T-helper 1 cell (primary cell): Measurements from ENCODE around the gene TMEM141.
A peak's percentile ranks its signal among the peaks of the same experiment; 100 is the strongest.
"Not testable (repeated sequence)": the region's sequence is repeated elsewhere in the genome, so short reads cannot be mapped to it uniquely, and the experiment has no call there.

Experiments
- DNase-seq, 5 donors: peaks; one replicate each; pipeline ENCODE4 v3.0.0-alpha.2; 2012 to 2020

The TMEM141 gene

DNA sequence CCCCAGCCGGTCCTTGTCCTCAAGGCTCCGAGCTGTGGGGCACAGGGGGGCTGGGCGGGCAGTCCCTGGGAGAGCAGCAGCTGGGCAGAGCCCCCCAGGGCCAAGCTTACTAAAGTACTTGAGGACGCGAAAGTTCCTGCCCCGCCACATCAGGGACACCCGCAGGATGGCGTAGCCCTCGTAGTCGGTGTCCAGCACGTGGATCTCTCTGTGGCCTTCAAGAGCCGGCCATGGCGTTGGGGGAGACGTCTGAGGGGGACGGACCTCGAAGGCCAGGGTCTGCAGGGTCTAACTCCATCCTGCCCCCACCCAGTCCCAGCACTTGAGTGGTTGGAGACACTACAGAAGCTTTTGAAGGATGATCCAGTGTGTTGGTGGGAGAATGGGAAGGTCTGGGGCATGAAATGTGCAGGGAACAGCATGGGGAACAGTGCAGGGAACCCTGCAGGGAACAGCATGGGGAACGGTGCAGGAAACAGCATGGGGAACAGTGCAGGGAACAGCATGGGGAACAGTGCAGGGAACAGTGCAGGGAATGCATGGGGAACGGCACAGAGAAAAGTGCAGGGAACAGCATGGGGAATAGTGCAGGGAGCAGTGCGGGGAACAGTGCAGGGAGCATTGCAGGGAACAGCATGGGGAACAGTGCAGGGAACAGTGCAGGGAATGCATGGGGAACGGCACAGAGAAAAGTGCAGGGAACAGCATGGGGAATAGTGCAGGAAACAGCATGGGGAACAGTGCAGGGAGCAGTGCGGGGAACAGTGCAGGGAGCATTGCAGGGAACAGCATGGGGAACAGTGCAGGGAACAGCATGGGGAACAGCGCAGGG, 35.6 kb upstream of the TMEM141 start:
- DNase-seq, result not testable (repeated sequence)

DNA sequence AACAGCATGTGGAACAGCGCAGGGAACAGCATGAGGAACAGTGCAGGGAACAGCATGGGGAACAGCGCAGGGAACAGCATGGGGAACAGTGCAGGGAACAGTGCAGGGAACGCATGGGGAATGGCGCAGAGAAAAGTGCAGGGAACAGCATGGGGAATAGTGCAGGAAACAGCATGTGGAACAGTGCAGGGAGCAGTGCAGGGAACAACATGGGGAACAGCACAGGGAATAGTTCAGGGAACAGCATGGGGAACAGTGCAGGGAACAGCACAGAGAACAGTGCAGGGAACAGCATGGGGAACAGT, 35.1 kb upstream of the TMEM141 start:
- no peak for DNase-seq

DNA sequence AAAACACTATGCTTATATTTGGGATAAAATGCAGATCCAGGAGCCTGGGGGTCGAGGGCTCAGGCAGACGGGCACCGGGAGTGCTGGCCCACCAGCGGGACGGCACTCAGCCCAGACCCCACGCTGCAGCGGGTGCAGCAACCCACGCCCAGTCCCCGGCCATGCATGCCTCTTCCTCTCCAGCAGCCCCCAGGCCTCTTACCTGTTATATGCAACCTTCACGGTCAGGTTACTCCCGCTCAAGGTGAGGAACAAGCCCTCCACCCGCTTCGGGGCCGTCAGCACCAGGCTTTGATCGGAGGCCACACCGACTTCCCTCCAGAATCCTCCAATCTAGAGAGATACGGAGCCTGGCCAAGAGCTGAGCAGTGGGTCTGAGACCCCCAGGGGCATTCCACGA, 34.3 kb upstream of the TMEM141 start:
- no peak for DNase-seq

DNA sequence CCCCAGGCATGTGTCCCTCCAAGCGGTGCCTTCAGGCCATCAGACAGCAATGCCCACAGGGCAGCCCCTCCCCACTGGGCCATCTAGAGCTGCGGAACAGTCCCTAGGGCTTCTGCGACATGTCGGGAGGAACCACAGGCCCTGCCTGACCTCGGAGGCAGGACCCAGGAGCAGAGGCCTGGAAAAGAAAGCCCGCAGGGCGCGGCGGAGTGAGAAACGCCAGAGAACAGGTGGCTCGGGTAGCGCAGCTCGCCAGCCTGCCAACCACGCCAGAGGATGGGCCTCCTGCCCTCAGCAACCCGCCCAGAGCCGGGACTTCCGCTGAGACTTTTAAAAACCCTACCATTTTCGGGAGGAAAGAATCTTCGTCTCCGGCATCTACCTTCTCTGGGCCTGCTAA, 33.8 kb upstream of the TMEM141 start:
- DNase-seq, result no peak

DNA sequence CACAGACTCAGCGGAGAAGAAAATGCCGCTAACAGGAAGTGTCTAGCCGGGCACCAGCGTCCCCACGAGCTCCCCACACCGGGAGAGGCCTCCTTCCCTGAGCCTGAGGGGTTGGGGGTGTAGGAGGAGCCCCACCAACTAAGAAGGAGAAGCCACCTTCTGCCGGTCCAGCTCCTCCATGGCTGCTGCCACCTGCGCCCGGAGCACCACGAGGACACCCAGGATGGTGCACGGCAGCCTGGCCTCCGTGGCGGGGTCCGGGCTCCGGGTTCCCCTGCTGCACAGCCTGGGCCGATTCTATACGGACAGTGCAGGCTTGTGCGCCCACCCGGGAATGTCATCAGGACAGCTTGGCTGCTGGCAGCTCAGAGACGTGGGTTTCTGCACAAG, 33.4 kb upstream of the TMEM141 start:
- no peak for DNase-seq

DNA sequence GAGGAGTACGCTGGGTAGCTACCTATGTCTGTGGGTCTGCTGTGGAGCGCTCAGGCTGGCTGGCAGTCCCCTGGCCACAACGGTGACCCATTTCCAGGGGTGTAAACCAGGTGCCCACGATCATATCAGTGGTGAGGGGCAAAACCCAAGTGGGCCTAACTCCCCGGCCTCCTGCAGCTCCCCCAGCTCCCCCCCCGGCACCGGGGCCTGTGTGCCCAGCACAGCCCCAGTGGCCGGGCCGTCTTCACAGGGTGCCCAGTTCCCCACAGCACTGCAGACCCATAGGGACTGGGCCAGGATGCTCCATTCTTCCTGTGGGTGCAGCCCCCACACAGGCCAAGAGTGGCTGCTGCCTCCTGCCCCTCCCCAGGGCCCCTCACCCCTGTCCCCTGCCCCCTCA, 32.1 kb upstream of the TMEM141 start:
- no peak for DNase-seq

DNA sequence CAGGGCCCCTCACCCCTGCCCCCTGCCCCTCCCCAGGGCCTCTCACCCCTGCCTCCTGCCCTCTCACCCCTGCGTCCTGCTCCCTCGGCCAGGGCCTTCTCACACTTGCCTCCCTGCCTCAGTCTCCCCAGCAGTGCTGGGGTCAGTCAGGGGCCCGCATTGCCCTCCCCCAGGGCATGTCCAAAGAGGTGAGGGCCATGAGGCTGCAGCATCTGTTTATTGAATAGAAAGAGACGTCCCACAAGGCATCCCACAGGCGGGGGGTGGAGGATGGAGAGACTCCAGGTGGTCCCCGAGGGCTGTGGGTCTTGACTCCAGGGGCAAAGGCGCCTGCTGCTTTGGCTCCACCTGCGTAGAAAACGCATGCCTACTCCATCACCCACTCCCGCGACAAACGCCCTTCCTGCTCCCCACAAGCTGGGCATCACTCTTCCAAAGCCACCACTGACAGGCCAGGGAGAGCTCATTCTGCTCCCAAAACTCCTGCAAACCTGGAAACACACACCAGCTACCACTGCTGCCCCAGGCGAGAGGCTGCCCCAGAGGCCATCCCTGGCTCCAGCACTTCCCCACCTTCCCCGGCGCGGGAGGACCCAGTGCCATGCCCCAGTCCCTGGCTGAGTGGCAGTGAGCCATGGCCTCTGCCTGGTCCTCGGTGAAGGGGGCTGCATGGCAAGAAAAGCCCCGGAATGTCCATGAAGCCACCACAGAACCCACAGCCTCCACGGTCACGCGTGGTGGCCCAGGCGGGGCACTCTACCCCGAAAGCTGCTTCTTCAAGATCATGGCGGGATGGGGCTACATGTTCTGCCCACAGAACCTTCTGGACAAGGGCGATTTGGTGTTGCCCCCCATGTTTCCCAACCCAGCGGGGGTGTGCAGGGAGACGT, 31.5 kb upstream of the TMEM141 start:
- no peak for DNase-seq

DNA sequence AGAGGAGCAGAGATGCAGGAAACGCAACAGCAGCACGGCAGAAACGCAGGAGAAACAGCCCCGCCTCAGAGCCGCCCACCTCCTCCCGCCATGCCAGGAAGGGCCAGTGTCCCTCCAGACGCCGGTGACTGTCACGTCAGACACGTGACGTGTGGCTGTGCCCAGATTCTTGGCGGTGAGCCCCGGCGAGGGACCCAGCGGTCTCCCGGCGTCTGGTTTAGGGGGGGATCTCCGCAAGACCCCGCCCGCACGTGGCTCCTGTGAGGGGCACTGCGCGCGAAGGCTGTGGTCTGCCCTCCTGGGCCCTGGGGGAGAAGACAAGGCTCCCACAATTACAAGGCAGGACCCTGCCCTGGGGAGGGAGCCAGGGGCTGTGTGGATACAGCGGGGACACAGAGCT, 30.7 kb upstream of the TMEM141 start:
- DNase-seq, result no peak

DNA sequence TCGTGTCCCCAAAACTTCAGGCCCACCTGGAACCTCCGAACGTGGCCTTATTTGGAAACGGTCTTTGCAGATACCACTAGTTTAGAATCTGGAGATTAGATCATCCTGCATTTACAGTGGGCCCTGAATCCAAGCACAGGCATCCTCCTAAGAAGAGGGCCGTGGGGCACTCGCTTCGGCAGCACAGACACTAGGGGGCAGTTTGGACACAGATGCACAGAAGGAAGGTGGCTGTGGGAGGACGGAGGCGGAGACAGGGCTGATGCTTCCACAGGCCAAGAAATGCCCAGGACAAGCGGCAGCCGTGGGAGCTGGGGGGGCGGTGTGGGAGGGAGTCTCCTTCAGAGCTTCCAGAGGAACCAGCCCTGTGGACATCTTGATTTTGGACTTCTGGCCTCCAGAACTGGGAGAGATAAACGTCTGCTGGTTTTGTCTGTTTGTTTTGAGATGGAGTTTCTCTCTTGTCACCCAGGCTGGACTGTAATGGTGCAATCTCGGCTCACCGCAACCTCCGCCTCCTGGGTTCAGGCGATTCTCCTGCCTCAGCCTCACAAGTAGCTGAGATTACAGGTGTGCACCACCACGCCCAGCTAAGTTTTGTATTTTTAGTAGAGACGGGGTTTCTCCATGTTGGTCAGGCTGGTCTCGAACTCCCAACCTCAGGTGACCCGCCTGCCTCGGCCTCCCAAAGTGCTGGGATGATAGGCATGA, 30.2 kb upstream of the TMEM141 start:
- not testable (repeated sequence) for DNase-seq

DNA sequence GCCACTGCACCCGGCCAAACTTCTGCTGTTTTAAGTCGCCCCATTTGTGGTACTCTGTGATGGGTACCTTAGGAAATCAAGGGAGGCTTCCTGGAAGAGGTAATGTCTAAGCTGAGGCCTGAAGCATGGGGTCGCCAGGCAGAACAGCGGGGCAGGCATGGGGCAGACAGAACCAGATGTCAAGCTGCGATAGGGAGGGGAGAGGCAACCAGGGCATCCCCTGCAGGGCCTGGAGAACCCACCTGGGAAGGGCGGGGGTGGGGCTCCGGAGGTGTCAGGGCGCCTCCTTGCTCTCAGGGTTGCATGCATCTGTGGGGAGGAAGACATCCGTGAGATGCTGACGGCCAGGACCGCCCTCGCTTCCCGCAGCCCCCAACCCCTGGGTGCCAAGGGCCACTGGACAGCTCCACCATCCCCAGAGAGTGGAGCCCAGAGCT, 29.6 kb upstream of the TMEM141 start:
- no peak for DNase-seq

DNA sequence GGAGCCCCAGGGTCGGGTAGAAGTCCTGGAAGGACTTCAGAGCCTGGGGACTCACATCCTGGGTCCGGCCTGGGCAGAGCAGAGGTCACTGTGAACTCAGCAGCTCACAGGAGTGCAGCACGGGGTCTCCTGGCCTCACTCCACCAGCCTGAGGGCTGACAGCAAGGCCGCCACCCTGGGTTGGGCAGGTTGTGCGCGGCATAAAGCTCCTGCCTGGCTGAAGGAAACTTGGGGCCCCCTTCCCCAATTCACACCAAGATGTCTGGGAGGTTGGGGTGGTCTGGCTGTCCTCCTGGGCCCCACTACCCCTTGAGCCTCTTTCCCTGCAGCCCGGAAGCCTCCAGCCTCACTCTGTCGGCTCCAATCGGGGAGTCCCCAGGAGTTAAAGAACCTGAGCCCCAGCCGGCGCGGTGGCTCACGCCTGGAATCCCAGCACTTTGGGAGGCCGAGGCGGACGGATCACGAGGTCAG, 28.9 kb upstream of the TMEM141 start:
- no peak for DNase-seq

DNA sequence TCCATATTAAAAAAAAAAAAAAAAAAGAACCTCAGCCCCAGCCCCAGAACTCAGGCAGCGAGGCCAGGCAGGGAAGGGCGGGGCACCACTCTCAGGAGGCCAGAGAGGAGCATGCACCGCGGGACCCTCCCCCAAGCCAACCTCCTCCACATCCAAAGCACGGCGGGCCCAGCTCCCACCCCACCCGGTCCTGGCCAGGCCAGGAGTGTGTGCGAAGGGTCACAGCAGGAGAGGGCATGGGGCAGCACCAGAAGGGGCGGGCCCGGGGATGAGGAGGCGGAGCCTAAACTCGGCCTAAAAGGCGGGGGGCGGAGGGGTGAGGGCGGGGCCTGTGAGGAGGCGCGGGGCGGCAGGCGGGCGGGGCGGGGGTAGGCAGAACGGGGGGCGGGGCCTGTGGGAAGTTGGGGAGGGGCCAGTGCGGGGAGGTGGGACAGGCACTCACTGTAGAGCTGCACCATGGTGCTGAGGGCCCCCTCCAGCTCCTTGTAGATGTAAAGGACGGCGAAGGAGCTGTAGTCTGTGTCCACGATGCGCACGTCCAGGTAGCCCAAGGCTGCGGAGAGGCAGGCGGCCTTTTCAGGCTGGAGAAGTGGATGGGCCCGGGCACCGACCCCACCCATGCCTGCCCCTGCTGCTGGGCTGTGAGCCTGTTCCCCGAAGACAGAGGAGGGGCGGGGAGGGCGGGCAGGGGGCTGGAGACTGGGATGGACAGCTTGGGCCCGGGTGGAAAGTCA, 28.1 kb upstream of the TMEM141 start:
- peak in 3 of 5 donors; percentile 21 to 38 (median 24) for DNase-seq

DNA sequence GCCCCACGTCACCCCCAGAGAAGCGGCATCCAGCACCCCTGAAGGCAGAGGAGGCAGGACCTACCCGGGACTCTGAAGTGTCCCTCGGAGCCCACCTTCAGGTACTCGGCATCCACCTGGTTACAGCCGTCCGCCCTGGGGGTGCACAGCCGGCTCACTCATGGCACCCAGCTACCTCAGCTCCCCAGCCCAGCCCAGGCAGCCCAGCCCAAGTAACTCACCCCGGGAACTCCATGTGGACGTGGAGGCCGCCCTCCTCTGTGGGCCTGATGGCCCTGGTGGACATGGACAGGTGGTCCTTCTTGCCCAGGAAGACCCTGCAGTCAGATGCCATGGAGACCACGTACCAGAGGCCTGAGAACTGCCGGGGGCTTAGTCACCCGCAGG, 27.5 kb upstream of the TMEM141 start:
- DNase-seq, result no peak

DNA sequence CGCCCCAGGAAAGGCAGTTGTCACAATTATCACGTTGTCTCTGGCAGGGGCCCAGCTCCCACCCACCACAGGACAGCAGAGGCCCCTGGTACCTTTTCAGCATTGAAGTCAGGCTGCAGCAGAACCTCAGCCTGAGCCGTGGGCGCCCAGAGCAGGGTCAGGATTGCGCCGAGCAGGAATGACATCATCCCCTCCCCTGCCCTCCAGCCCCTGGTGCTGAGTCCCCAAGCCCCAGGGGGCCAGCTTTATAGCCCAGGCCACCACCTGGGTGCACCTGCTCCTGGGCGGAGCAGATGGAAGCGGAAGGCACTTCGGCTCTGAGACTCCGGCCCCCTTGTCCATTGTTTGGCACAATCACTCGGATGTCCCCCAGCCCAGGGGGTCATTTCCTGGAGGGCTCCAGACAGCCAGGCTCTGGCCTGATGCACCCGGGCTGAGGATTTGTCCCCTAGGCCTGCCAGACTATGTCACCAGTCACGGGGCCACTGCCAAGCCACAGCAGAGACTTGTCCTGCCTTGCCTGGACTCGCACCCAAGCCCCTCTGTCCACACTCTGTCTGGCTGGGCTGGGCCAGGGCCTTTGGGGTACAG, 26.7 kb upstream of the TMEM141 start, which contains the start of gene LCN15:
TSS of gene LCN15 (minus strand) at position 218 of the 591 bp plus-strand sequence. CDS start at position 188, 30 bp downstream.
- no peak for DNase-seq

DNA sequence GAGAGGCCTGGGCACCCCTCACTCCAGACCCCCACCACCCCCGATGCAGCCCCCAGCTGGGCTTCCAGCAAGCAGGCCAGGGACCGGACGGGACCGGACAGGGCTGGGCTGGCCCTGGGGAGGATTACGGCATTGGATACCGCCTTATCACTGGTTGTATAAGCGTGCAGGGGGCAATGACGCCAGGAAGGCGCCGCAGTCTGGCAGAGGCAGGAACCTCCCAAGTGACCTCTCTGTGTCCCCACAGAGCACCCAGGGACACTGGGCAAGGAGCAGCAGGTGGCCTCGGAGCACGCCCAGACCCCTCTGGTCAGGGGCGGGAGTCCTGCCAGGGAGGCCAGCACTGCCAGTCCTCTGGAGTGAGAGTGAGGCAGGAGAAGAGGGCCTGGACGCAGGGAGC, 26.1 kb upstream of the TMEM141 start:
- no peak for DNase-seq

DNA sequence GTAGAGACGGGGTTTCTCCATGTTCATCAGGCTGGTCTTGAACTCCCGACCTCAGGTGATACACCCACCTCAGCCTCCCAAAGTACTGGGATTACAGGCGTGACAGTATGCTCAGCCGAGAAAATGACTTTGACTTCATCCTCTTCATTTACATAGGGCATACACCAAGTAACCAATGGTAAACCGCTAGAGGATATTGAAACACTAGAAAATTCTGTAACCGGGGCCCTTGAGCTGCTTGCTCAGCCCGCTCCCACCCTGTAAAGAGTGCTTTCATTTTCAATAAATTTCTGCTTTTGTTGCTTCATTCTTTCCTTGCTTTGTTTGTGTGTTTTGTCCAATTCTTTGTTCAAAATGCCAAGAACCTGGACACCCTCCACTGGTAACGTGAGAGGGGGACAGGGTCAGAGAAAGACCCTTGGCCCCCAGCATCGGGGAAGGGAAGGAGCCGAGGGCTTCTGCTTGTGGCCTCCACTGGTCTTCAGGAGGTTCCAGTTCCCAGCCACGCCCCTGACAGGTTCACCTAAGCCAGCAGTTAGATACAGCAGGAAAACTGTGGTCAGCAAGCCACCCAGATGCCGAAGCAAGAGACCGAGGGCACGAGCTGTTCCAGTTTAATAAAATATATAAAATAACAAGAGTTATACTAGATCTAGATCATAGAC, 25.3 kb upstream of the TMEM141 start:
- DNase-seq, result not testable (repeated sequence)

DNA sequence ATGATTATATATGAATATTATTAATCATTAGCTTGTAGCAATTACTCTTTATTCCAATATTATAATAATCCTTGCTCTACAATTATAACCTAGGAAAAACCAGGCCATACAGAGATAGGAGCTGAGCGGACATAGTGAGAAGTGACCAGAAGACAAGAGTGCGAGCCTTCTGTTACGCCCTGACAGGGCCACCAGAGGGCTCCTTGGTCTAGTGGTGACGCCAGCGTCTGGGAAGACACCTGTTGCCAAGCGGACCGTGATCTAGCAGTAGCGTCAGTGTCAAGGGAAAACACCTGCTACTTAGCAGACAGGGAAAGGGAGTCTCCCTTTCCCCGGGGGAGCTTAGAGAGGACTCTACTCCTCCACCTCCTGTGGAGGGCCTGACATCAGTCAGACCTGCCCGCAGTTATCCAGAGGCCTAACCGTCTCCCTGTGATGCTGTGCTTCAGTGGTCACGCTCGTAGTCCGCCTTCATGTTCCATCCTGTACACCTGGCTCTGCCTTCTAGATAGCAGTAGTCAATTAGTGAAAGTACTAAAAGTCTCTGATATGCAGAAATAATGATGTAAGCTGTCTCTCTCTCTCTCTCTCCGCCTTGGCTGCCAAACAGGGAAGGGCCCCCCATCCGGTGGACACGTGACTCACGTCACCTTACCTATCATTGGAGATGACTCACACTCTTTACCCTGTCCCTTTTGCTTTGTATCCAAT, 24.6 kb upstream of the TMEM141 start:
- DNase-seq, result peak in 2 of 5 donors; percentile 29 to 44

DNA sequence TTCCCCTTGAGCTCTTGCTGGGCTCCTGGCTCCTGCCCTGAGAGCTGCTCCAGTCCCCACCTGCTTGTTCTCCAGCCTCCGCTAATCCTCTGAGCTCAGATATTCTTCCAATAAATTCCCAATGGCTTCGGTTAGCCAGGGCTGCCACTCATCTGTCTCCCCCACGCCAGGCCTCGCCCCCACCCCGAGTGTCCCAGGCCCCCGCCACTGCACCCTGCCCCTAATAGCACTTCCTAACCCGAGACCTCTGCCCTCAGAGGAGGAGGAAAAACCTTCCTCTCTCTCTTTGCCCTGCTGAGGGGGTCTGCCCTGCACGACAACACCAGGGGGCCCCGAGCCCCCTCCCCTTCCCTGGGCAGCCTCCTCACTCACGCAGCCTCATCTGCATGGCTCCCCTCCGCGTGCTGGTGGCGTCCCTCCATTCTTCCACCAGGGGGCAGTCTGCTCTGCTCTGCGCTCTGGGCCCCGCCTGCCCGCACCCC, 21.4 kb upstream of the TMEM141 start:
- peak in 3 of 5 donors; percentile 28 to 45 (median 40) for DNase-seq

DNA sequence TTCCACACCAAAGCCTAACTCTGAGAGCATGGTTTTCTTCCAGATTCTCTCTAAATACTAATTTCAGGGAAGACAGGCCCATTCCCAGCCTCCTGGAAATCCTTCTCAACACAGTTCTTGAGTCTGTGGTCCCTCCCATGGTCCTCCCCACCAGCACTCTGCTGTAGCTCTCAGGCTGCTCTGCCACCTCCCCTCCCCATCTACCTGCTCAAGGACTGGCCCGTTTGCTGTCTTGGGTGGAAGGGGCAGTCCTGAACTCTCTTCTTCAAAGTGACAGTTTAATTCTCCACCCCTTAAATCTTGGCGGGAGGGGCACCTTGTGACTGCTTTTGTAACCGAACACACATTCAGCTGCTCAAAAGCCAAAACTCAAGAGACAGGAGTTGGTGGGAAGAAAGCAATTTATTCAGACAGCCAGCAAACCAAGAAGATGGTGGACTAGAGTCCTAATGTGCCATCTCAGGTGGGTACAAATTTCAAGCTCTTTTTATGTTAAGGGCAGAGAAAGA, 19.2 kb upstream of the TMEM141 start:
- DNase-seq, result no peak

DNA sequence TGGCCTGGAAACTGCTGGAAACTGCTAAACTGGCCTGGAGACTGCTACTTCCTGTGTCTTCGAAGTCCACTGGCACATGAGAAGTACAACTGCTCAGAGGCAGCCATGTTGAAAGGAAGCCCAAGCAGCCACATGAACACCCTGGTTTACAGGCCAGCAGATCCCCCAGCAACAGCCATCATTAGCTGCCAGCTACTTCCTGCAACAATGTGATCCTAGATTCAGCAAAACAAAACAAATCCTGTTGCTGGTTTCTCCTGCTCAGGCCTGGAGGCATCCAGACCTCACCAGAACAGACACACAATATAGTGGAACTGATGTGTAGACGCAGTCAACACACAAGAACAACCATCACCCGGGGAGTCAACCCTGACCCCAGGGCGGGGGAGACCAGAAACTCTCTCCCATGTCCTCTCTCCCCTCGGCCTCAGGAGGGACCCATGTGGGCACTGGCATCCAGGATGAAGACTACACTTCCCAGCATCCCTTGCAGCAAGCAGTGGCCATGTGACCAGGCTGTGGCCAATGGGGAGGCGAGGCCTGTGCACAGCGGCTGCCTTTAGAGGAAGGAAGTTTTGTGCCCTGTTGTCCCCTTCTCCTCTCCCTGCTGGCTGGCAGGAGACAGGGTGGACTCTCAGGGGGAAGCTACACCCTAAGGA, 17.6 kb upstream of the TMEM141 start:
- DNase-seq, result no peak
